HCT116 (cell line): ENCODE results near the gene C1orf122. TPM values are rescaled to one million over a fixed set of nuclear protein-coding genes. Genes with fewer than 3 reads are reported as not detected.
"Not testable (repeated sequence)": the region's sequence is repeated elsewhere in the genome, so short reads cannot be mapped to it uniquely, and the experiment has no call there.

ENCODE experiments used
- ATAC-seq: fragments of 200-7000 bp; cut with Tn5 transposase; 2 replicates; pipeline ENCODE4 v1.9.1; 2020; ENCODE audit warnings: mild to moderate bottlenecking, moderate library complexity
- BruUV-seq: library from RNA; stranded (reverse); fragments of 400-500 nt; replicated peaks from 2 replicates; lab custom pipeline; 2021; lab: Mats Ljungman, UMichigan
- CTCF ChIA-PET: fragments of 300-600 bp; sonication (Branson Sonifier 250); formaldehyde crosslinking; loops from one replicate; lab custom pipeline; 2021; ENCODE audit warnings: antibody characterized with exemption; lab: Charles Lee
- POLR2A ChIA-PET: fragments of 300-600, 350-600 bp; sonication (Branson Sonifier 250); formaldehyde crosslinking; loops from one replicate; lab custom pipeline; 2021; ENCODE audit warnings: antibody characterized with exemption; lab: Charles Lee
- RAD21 ChIA-PET, 2 experiments: fragments of 300-600 bp; sonication (Branson Sonifier 250); formaldehyde crosslinking; loops; one replicate each; lab custom pipeline; 2023; ENCODE audit warnings: low total read pairs in 2 of 2; ENCODE audit not compliant: uncharacterized antibody in 2 of 2, unreplicated experiment in 2 of 2, low non-redundant PET in 1 of 2; lab: Charles Lee
- DNase-seq: peaks from one replicate; pipeline ENCODE4 v3.0.0-alpha.2; 2010; ENCODE audit warnings: low read depth, low spot score
- H2AFZ ChIP-seq: fragments of 200-600 bp; shearing (Covaris generic), sonication (generic); 2 replicates; pipeline ENCODE4 v1.6.1; 2017; ENCODE audit warnings: low read depth, mixed run types, mixed read lengths, antibody characterized with exemption, low read length; ENCODE audit not compliant: poor library complexity, severe bottlenecking
- H3K27ac ChIP-seq: 2 replicates; pipeline ENCODE4 v1.5.1; 2012; ENCODE audit warnings: low read depth, low read length
- H3K27me3 ChIP-seq: fragments of 200-600 bp; sonication (generic); 2 replicates; pipeline ENCODE4 v1.6.1; 2016; ENCODE audit warnings: mixed run types, low read length, mixed read lengths; ENCODE audit not compliant: insufficient read depth
- H3K36me3 ChIP-seq, 2 experiments: fragments of 200-500 bp in 1 of 2; fragments of 200-600 bp in 1 of 2; sonication (Bioruptor generic) in 1 of 2; sonication (generic) in 1 of 2; 2 replicates each; pipeline versions ENCODE4 v1.5.1 to v1.6.1; 2014 to 2016; ENCODE audit warnings: low read length in 2 of 2, inconsistent platforms in 1 of 2, mixed read lengths in 1 of 2, mixed run types in 1 of 2; ENCODE audit not compliant: insufficient read depth in 2 of 2, control insufficient read depth in 1 of 2
- H3K4me1 ChIP-seq, 2 experiments: fragments of 200-600 bp in 1 of 2; sonication (generic) in 1 of 2; 2 replicates each; pipeline versions ENCODE4 v1.5.1 to v1.6.1; 2012 to 2017; ENCODE audit warnings: low read length in 2 of 2, inconsistent platforms in 1 of 2, mild to moderate bottlenecking in 1 of 2, mixed read lengths in 1 of 2, mixed run types in 1 of 2, moderate library complexity in 1 of 2; ENCODE audit not compliant: insufficient read depth in 2 of 2, control insufficient read depth in 1 of 2
- H3K4me2 ChIP-seq: fragments of 200-600 bp; sonication (generic); 2 replicates; pipeline ENCODE4 v1.6.1; 2017; ENCODE audit warnings: mixed run types, low read length, mixed read lengths
- H3K4me3 ChIP-seq, 2 experiments: fragments of 200-600 bp in 1 of 2; sonication (generic) in 1 of 2; replicated peaks in 1 of 2; 2 replicates each; pipeline ENCODE4 v1.5.1; 2011 to 2016; ENCODE audit warnings: low read length in 2 of 2, control low read depth in 1 of 2, low read depth in 1 of 2, mild to moderate bottlenecking in 1 of 2, mixed read lengths in 1 of 2, mixed run types in 1 of 2
- H3K79me2 ChIP-seq: fragments of 200-600 bp; sonication (generic); 2 replicates; pipeline ENCODE4 v1.6.1; 2017; ENCODE audit warnings: mild to moderate bottlenecking, mixed run types, low read length, moderate library complexity, mixed read lengths; ENCODE audit not compliant: insufficient read depth
- H3K9ac ChIP-seq: fragments of 200-600 bp; sonication (generic); 2 replicates; pipeline ENCODE4 v1.6.1; 2016; ENCODE audit warnings: low read length, mixed read lengths
- H3K9me2 ChIP-seq: fragments of 200-600 bp; sonication (generic), shearing (Covaris generic); 2 replicates; pipeline ENCODE4 v1.6.1; 2017; ENCODE audit warnings: mixed run types, mild to moderate bottlenecking, moderate library complexity; ENCODE audit not compliant: insufficient read depth
- H3K9me3 ChIP-seq, 2 experiments: fragments of 200-500 bp in 1 of 2; fragments of 200-600 bp in 1 of 2; sonication (Bioruptor generic) in 1 of 2; sonication (generic) in 1 of 2; 2 replicates each; pipeline ENCODE4 v1.6.1; 2014 to 2017; ENCODE audit warnings: low read length in 2 of 2, mixed read lengths in 2 of 2, inconsistent platforms in 1 of 2, low read depth in 1 of 2, mild to moderate bottlenecking in 1 of 2, mixed run types in 1 of 2, moderate library complexity in 1 of 2; ENCODE audit not compliant: control insufficient read depth in 1 of 2, insufficient read depth in 1 of 2
- H4K20me1 ChIP-seq: fragments of 200-600 bp; sonication (generic), shearing (Covaris generic); 2 replicates; pipeline ENCODE4 v1.6.1; 2017; ENCODE audit warnings: mixed run types, mild to moderate bottlenecking, moderate library complexity; ENCODE audit not compliant: insufficient read depth
- CBX3 ChIP-seq: IDR thresholded peaks from 2 replicates; pipeline ENCODE4 v1.6.1; 2012; ENCODE audit warnings: low read depth
- CEBPB ChIP-seq: IDR thresholded peaks from 2 replicates; pipeline ENCODE4 v1.6.1; 2012; ENCODE audit warnings: low read depth
- EGR1 ChIP-seq: IDR thresholded peaks from 2 replicates; pipeline ENCODE4 v1.6.1; 2012; ENCODE audit warnings: low read depth
- ELF1 ChIP-seq: IDR thresholded peaks from 2 replicates; pipeline ENCODE4 v1.6.1; 2012; ENCODE audit warnings: low read depth, borderline replicate concordance
- EZH2phosphoT487 ChIP-seq: fragments of 200-600 bp; IDR thresholded peaks from 2 replicates; pipeline ENCODE4 v1.6.1; 2018; ENCODE audit warnings: antibody characterized with exemption, borderline replicate concordance
- FOSL1 ChIP-seq: IDR thresholded peaks from 2 replicates; pipeline ENCODE4 v1.6.1; 2012; ENCODE audit warnings: low read depth
- JUND ChIP-seq: IDR thresholded peaks from 2 replicates; pipeline ENCODE4 v1.6.1; 2012
- POLR2A ChIP-seq: IDR thresholded peaks from 2 replicates; pipeline ENCODE4 v1.7.0; 2011; ENCODE audit warnings: borderline replicate concordance; ENCODE audit not compliant: insufficient read depth, insufficient read length; ENCODE audit errors: extremely low read depth
- POLR2AphosphoS5 ChIP-seq: IDR thresholded peaks from 2 replicates; pipeline ENCODE4 v1.6.1; 2011; ENCODE audit warnings: mild to moderate bottlenecking, low read depth, low read length, moderate library complexity
- RAD21 ChIP-seq: IDR thresholded peaks from 2 replicates; pipeline ENCODE4 v1.6.1; 2012; ENCODE audit warnings: low read depth, mild to moderate bottlenecking
- SP1 ChIP-seq: IDR thresholded peaks from 2 replicates; pipeline ENCODE4 v1.6.1; 2012; ENCODE audit warnings: low read depth
- SRF ChIP-seq: IDR thresholded peaks from 2 replicates; pipeline ENCODE4 v1.6.1; 2012; ENCODE audit warnings: low read depth
- TCF7L2 ChIP-seq: IDR thresholded peaks from 2 replicates; pipeline ENCODE4 v1.7.0; 2011; ENCODE audit warnings: borderline replicate concordance, inconsistent platforms; ENCODE audit not compliant: insufficient read depth, insufficient read length; ENCODE audit errors: extremely low read depth
- YY1 ChIP-seq: IDR thresholded peaks from 2 replicates; pipeline ENCODE4 v1.6.1; 2011; ENCODE audit warnings: low read length, low read depth, moderate library complexity, mild to moderate bottlenecking; ENCODE audit not compliant: insufficient replicate concordance; ENCODE audit errors: extremely low read depth
- ZNF274 ChIP-seq: fragments of 200-500 bp; sonication (Bioruptor generic); IDR thresholded peaks from 2 replicates; pipeline ENCODE4 v1.6.1; 2014; ENCODE audit warnings: mild to moderate bottlenecking, low read depth, low read length, inconsistent platforms
- intact Hi-C: fragments of 100-400 bp; cut with micrococcal nuclease; formaldehyde crosslinking; loops from 2 replicates; pipeline ENCODE4 v1.10.0; 2022
- total RNA-seq: library from RNA; stranded (reverse); gene quantifications from one replicate; pipeline ENCODE4 v1.2.1, GENCODE V29; 2021; ENCODE audit not compliant: unreplicated experiment
- TF ChIP-seq, protein P1 (sequence below): IDR thresholded peaks from 2 replicates; pipeline ENCODE4 v1.6.1; 2012; ENCODE audit warnings: low read depth
- TF ChIP-seq, protein P2 (sequence below): IDR thresholded peaks from 2 replicates; pipeline ENCODE4 v1.6.1; 2011; ENCODE audit warnings: mild to moderate bottlenecking, low read length, moderate library complexity; ENCODE audit not compliant: insufficient replicate concordance; ENCODE audit errors: extremely low read depth

The C1orf122 gene
- total RNA-seq, 1 experiment from 2014 or later, result 34.2 TPM

DNA sequence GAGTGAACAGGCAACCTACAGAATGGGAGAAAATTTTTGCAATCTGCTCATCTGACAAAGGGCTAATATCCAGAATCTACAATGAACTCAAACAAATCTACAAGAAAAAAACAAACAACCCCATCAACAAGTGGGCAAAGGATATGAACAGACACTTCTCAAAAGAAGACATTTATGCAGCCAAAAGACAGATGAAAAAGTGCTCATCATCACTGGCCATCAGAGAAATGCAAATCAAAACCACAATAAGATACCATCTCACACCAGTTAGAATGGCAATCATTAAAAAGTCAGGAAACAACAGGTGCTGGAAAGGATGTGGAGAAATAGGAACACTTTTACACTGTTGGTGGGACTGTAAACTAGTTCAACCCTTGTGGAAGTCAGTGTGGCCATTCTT lies 36.1 kb upstream of the C1orf122 start:
- H3K4me1 ChIP-seq, RAD21 ChIA-PET, H3K9me3 ChIP-seq, CTCF ChIA-PET, H4K20me1 ChIP-seq, H3K4me2 ChIP-seq, H3K4me3 ChIP-seq, ATAC-seq, DNase-seq, POLR2A ChIA-PET, H3K79me2 ChIP-seq, H3K27ac ChIP-seq, H2AFZ ChIP-seq, H3K9ac ChIP-seq, H3K9me2 ChIP-seq, intact Hi-C loops, H3K36me3 ChIP-seq, BruUV-seq: not testable (repeated sequence)
- H3K27me3 ChIP-seq, result peaks cover 36% of the 10 kb centered on the region

DNA sequence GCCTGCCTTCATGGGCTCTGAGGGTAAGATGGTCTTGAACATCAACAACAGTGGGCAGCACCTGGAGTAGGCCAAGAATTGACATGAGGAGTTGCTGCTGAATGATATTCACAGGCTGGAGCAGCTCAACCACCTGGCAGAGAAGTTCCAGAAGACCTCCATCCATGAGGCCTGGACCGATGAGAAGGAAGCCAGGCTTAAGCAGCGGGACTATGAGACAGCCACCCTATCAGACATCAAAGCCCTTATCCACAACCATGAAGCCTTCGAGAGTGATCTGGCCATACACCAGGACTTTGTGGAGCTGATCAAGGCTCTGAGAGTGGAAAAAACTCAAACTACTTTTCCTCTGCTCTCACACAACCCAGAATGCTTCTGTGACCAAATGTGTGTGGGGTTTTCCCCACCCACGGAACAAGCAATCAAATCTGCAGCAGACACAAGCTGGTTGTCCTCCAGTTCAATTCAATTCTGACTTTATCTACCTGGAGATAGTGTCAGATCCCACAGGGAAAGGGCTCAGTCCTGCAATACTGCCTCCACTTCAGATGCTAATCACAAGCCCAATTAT lies 30.6 kb upstream of the C1orf122 start:
- no peaks in the 10 kb centered on the region for H3K27me3 ChIP-seq
- no peaks in the 10 kb centered on the region for H3K9me2 ChIP-seq
- H3K27ac ChIP-seq, result no peak overlapping the region
- no peaks in the 10 kb centered on the region for H4K20me1 ChIP-seq
- ChIA-PET RAD21 (no interaction called here), CTCF (no interaction called here), POLR2A (no interaction called here)
- peaks cover 0 to 6% of the 10 kb centered on the region in 2 experiments; a peak in 1 of 4 replicates for H3K9me3 ChIP-seq
- ATAC-seq (no peak), DNase-seq (no peak)
- H3K4me2 ChIP-seq, result no peak overlapping the region
- no peaks in the 10 kb centered on the region for H3K4me1 ChIP-seq
- intact Hi-C loops, result no loop called here
- no peak overlapping the region for H2AFZ ChIP-seq
- H3K9ac ChIP-seq, result no peak overlapping the region
- no TSS peak for BruUV-seq
- H3K36me3 ChIP-seq, result no peaks in the 10 kb centered on the region
- no peak overlapping the region for H3K4me3 ChIP-seq
- no peaks in the 10 kb centered on the region for H3K79me2 ChIP-seq
- no peak for TF ChIP-seq POLR2AphosphoS5
- TF ChIP-seq EZH2phosphoT487, result no peak
- no peak for TF ChIP-seq CEBPB
- TF ChIP-seq POLR2A, result no peak
- TF ChIP-seq, protein P1, sequence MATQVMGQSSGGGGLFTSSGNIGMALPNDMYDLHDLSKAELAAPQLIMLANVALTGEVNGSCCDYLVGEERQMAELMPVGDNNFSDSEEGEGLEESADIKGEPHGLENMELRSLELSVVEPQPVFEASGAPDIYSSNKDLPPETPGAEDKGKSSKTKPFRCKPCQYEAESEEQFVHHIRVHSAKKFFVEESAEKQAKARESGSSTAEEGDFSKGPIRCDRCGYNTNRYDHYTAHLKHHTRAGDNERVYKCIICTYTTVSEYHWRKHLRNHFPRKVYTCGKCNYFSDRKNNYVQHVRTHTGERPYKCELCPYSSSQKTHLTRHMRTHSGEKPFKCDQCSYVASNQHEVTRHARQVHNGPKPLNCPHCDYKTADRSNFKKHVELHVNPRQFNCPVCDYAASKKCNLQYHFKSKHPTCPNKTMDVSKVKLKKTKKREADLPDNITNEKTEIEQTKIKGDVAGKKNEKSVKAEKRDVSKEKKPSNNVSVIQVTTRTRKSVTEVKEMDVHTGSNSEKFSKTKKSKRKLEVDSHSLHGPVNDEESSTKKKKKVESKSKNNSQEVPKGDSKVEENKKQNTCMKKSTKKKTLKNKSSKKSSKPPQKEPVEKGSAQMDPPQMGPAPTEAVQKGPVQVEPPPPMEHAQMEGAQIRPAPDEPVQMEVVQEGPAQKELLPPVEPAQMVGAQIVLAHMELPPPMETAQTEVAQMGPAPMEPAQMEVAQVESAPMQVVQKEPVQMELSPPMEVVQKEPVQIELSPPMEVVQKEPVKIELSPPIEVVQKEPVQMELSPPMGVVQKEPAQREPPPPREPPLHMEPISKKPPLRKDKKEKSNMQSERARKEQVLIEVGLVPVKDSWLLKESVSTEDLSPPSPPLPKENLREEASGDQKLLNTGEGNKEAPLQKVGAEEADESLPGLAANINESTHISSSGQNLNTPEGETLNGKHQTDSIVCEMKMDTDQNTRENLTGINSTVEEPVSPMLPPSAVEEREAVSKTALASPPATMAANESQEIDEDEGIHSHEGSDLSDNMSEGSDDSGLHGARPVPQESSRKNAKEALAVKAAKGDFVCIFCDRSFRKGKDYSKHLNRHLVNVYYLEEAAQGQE, result no peak
- TF ChIP-seq ELF1, result no peak
- no peak for TF ChIP-seq SRF
- TF ChIP-seq CBX3, result no peak
- TF ChIP-seq FOSL1, result no peak
- no peak for TF ChIP-seq TCF7L2
- TF ChIP-seq JUND, result no peak
- TF ChIP-seq RAD21, result no peak
- TF ChIP-seq YY1, result no peak
- TF ChIP-seq, protein P2, sequence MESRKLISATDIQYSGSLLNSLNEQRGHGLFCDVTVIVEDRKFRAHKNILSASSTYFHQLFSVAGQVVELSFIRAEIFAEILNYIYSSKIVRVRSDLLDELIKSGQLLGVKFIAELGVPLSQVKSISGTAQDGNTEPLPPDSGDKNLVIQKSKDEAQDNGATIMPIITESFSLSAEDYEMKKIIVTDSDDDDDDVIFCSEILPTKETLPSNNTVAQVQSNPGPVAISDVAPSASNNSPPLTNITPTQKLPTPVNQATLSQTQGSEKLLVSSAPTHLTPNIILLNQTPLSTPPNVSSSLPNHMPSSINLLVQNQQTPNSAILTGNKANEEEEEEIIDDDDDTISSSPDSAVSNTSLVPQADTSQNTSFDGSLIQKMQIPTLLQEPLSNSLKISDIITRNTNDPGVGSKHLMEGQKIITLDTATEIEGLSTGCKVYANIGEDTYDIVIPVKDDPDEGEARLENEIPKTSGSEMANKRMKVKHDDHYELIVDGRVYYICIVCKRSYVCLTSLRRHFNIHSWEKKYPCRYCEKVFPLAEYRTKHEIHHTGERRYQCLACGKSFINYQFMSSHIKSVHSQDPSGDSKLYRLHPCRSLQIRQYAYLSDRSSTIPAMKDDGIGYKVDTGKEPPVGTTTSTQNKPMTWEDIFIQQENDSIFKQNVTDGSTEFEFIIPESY, result no peak
- TF ChIP-seq SP1, result no peak
- no peak for TF ChIP-seq ZNF274
- no peak for TF ChIP-seq EGR1
